Osteocyte (in vitro differentiated cells): ENCODE measurements around the gene HAT1. TPM values are rescaled to one million over a fixed set of nuclear protein-coding genes. Genes with fewer than 3 reads are reported as not detected.

ENCODE experiments used
- DNase-seq: peaks from one replicate; pipeline ENCODE4 v3.0.0; 2021; ENCODE audit warnings: mixed read lengths; ENCODE audit not compliant: unreplicated experiment; ENCODE audit errors: extremely low spot score
- H3K27ac Mint-ChIP-seq: one replicate; pipeline ENCODE4 v1.8.0; 2021; ENCODE audit warnings: mild to moderate bottlenecking, mixed read lengths; ENCODE audit not compliant: unreplicated experiment
- H3K27me3 Mint-ChIP-seq: one replicate; pipeline ENCODE4 v1.8.0; 2021; ENCODE audit warnings: mixed read lengths; ENCODE audit not compliant: unreplicated experiment
- H3K36me3 Mint-ChIP-seq: one replicate; pipeline ENCODE4 v1.8.0; 2021; ENCODE audit warnings: mixed read lengths; ENCODE audit not compliant: unreplicated experiment
- H3K4me1 Mint-ChIP-seq: one replicate; pipeline ENCODE4 v1.8.0; 2021; ENCODE audit warnings: mixed read lengths; ENCODE audit not compliant: unreplicated experiment
- H3K4me3 Mint-ChIP-seq: one replicate; pipeline ENCODE4 v1.8.0; 2021; ENCODE audit warnings: mild to moderate bottlenecking, moderate library complexity, mixed read lengths; ENCODE audit not compliant: unreplicated experiment
- H3K9me3 Mint-ChIP-seq: one replicate; pipeline ENCODE4 v1.8.0; 2021; ENCODE audit warnings: mixed read lengths; ENCODE audit not compliant: unreplicated experiment
- CTCF ChIP-seq: fragments of 200-600 bp; sonication (generic); IDR thresholded peaks from 2 replicates; pipeline ENCODE4 v1.5.0; 2021; ENCODE audit warnings: antibody characterized with exemption, mild to moderate bottlenecking, moderate library complexity
- total RNA-seq: library from RNA; stranded (reverse); gene quantifications from 2 replicates; pipeline ENCODE4 v1.2.1, GENCODE V29; 2021

HAT1 gene
- total RNA-seq, 1 donor from 2014 or later: 45.7 TPM

GRCh38 chr2:171919453-171919852 lies 2.8 kb upstream of the HAT1 start:
- no peak for DNase-seq
- Mint-ChIP-seq H3K4me3 (no peak overlapping the region), H3K4me1 (peaks cover 20% of the 10 kb centered on the region), H3K36me3 (no peaks in the 10 kb centered on the region), H3K9me3 (no peaks in the 10 kb centered on the region), H3K27me3 (no peaks in the 10 kb centered on the region), H3K27ac (no peak overlapping the region)
- no peak for TF ChIP-seq CTCF

- Mint-ChIP-seq H3K36me3 (peaks cover 8% of the 10 kb centered on the region), H3K9me3 (no peaks in the 10 kb centered on the region), H3K4me3 (peak overlapping the region; percentile 96), H3K27me3 (no peaks in the 10 kb centered on the region), H3K4me1 (peaks cover 29% of the 10 kb centered on the region), H3K27ac (peak overlapping the region; percentile 98)
- TF ChIP-seq CTCF: no peak
- DNase-seq: no peak
Measured at GRCh38 chr2:171921970-171922229, 361 bp upstream of the HAT1 start.

- peaks cover 29% of the 10 kb centered on the region for H3K4me1 Mint-ChIP-seq
- H3K36me3 Mint-ChIP-seq: peaks cover 13% of the 10 kb centered on the region
- no peaks in the 10 kb centered on the region for H3K9me3 Mint-ChIP-seq
- no peak for TF ChIP-seq CTCF
- peak overlapping the region; percentile 98 for H3K27ac Mint-ChIP-seq
- no peak for DNase-seq
- no peaks in the 10 kb centered on the region for H3K27me3 Mint-ChIP-seq
- H3K4me3 Mint-ChIP-seq: peak overlapping the region; percentile 96
Measured at GRCh38 chr2:171923206-171923605, 945 bp downstream of the HAT1 start.

- Mint-ChIP-seq H3K36me3 (peaks cover 21% of the 10 kb centered on the region), H3K27me3 (no peaks in the 10 kb centered on the region), H3K9me3 (no peaks in the 10 kb centered on the region), H3K4me1 (peaks cover 36% of the 10 kb centered on the region), H3K27ac (peak overlapping the region; percentile 98), H3K4me3 (peak overlapping the region; percentile 56)
- no peak for TF ChIP-seq CTCF
- DNase-seq: no peak
Measured at GRCh38 chr2:171924170-171924942, 2.1 kb downstream of the HAT1 start.

- H3K27me3 Mint-ChIP-seq: no peaks in the 10 kb centered on the region
- H3K36me3 Mint-ChIP-seq: peaks cover 44% of the 10 kb centered on the region
- H3K9me3 Mint-ChIP-seq: peaks cover 7% of the 10 kb centered on the region
- DNase-seq: no peak
- peaks cover 10% of the 10 kb centered on the region for H3K4me1 Mint-ChIP-seq
- no peak for TF ChIP-seq CTCF
- H3K27ac Mint-ChIP-seq: no peak overlapping the region
- H3K4me3 Mint-ChIP-seq: no peak overlapping the region
Measured at GRCh38 chr2:171930385-171930784, 8.1 kb downstream of the HAT1 start.
